ENCODE measurements around the gene ACAA1.
"Not testable (repeated sequence)": the region's sequence is repeated elsewhere in the genome, so short reads cannot be mapped to it uniquely, and the experiment has no call there.

The ACAA1 gene

DNA sequence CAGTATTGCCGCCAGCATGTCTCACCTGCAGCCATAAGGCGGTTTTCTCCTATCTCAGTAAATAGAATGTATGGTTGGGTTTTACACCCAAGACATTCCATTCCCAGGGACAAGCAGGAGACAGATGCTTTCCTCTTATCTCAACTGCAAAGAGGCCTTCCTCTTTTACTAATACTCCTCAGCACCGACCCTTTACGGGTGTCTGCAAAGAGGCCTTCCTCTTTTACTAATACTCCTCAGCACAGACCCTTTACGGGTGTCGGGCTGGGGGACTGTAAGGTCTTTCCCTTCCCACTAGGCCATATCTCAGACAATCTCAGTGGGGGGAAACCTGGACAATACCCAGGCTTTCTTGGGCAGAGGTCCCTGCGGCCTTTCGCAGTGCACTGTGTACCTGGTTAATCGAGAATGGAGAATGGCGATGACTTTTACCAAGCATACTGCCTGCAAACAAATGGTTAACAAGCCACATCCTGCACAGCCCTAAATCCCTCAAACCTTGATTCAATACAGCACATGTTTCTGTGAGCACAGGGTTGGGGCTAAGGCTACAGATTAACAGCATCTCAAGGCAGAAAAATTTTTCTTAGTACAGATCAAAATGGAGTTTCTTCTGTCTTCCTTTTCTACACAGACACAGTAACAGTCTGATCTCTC is 1.2 kb downstream of the ACAA1 start:
- not testable (repeated sequence) for DNase-seq (ENCODE audit: low read depth in 2 of 2)

DNA sequence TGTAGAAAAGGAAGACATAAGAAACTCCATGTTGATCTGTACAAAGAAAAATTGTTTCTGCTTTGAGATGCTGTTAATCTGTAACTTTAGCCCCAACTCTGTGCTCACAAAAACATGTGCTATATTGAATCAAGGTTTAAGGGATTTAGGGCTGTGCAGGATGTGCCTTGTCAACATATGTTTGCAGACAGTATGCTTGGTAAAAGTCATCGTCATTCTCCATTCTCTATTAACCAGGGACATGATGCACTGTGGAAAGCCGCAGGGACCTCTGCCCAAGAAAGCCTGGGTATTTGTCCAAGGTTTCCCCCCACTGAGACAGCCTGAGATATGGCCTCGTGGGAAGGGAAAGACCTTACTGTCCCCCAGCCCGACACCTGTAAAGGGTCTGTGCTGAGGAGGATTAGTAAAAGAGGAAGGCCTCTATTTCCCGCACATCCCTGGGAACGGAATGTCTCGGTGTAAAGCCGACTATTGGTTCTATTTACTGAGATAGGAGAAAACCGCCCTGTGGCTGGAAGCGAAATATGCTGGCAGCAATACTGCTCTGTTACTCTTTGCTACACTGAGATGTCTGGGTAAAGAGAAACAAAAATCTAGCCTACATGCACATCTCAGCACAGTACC is 2.3 kb downstream of the ACAA1 start:
- DNase-seq (ENCODE audit: low read depth in 2 of 2): not testable (repeated sequence)

DNA sequence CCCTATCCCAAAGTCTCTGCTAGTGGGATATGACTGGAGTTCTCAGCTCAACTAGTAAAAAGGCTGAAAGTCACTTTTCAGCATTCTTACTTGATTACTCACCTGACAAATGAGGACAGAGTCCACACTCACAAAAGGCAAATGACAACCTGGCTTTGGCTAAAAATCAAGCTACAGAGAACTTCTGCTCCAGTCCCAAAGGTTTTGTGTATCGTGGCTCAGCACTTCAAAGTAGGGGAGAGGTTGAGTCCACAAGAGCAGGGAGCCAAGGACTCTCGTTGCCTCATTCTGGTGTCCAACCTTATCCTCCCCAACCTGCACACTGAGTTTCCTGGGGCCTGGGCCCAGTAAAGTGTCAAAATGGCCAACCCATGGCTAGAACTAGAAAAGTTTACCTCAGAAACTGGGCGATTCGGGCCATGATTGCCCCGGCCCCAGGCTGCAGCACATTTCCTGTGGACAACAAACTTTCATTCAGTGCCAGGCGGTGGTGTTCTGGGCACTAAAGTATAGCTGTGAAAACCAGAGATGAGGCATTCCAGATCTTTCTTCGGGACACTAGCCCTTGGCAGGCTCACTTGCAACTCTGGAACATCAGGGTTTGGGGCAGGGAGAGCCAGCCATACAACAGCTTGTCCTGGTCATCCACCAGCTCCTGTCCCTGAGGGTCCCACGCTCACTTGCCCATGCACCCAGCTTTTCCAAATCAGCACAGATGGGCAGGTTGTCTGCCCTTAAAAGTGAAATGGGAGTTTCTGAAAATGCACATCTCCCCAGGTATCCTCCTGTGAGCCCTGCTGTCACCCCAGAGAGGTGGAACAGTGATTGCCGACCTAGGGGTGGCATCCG is 3.1 kb downstream of the ACAA1 start:
- DNase-seq (ENCODE audit: low read depth in 2 of 2): no peak

DNA sequence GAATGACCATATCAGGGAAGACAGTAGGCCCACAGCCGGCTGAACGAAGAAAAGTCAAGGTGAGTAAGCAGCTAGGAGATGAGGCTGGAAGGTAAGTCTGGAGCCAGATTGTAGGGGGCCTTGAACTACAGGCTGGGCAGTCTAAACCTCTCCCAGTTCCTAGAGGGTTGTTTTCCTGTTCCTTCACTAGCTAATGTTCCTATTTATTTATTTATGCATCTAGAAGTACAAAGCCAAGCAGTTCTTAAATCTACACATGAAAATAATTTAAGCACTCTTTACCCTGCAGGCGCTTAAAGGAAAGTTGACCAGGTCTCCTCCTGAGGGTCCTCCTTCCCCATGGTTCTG is 3.7 kb downstream of the ACAA1 start:
- DNase-seq (ENCODE audit: low read depth in 2 of 2): no peak

DNA sequence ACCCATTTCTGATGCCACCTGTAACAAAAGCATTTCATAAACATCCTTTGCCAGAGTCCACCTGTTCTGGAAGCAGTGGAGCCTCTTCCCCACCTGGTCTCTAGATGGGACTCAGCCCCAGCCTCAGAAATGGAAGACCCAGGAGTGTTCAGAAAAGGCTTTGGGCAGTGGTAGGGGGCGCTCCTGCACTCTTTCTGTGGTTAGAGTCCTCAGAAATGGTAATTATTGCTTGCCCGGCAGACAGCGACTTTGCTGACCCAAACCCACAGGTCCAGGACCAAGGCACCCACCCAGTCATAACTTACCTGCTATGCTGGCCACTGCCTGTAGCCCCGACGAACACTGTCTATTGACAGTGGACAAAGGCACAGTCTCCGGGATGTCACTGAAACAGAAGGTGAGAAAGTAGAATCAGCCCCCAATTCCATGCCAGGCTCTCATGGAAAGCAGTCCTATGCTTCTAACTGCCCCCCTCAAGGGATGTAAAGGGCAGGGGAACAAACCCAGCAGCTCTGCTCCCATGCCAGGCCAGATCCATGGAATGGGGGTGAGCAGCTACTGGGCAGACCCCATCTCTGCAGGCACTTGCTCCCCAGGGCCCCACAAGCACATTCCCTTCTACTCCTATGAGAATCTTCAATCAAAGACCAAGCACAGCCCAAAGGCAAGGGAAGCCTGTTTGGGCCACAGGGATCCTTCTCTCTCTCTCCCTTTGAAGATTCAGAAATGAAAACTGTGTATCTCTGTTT is 5.1 kb downstream of the ACAA1 start:
- DNase-seq (ENCODE audit: low read depth in 2 of 2): no peak

DNA sequence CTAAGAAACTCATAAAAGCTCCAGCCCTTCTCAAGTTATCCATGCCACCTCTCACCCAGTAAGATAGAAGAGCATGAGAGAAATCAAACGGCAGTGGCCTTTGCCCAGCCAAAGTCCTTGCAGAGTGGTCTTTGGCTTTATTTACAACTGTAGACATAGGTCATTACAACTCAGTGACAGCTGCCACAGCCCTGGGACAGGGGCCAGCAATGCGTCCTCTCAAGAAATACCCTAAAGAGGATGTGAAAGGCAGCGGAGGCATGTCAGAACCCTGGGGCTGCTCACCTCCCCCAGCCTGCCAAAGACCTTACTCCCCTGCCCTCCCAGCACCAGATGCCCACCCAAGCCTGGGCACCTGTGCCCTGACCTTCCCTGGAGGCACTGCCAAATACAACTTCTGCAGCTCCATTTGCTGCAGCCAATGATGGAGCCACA is 6.3 kb downstream of the ACAA1 start:
- no peak for DNase-seq (ENCODE audit: low read depth in 2 of 2)

DNA sequence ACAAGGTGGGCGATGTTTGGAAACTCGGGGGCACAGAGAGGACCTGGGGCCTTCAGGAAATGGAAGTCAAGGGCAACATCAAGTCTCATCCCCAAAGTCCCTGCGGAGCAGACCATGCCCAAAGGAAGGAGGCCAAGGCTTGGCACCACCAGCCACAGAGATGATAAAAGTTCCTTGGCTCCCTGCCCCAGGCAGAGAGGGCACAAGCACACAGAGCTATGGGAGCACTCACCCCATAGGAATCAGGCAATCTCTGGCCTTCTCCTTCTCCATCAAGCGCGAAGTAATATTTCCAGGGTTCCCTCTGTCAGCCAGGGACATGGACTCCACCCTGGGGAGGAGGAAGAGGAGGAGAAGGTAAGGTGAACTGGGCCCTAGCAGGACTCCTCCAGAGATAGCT is 7.9 kb downstream of the ACAA1 start:
- DNase-seq (ENCODE audit: low read depth in 2 of 2): no peak

DNA sequence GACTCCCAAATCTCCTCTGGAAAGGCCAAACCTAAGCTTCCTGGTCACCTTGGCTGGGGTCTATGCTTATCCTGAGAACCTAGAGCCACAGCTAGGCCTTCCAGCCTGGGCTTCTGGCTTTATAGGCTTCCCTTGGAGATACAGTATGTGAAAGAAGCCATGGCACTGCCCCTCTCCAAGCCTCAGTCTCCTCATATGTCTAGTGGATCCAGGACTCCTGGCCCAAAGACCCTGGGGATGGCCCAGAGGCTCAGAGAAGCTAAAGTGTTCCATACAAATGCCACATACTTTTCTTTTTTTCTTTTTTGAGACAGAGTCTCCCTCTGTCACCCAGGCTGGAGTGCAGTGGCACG is 8.6 kb downstream of the ACAA1 start:
- DNase-seq (ENCODE audit: low read depth in 2 of 2): no peak

DNA sequence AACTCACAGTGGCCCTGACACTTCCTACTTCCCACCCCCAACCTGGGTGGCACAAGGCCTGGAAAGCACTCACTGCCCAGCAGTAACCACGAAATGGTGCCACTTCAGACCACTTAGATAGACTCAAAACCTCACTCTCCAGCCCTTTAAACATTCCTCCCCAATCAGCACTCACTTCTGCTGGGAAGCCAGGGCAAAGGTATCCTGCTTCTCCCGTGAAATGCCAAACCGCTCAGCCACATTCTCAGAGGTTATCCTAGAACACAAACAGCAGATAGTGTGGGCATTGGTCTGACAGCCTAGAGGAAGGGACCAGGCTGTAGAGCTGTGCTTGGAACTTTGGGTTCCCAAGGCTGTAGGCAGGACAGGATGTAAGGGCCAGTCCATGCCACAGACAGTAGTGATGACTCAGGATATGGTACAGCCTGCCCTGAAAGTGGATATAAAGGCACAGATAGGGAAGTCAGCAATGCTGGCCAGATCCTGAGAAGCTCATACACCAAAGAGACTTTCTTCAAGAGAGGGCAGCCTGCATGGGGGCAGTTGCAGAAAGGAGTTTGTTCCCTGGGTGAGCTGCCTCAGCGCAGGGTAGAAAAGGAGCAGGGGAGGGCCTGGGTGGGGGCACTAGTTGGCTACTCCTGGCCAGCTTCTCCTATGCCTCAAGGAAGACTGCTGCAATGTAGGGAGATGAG is 9.2 kb downstream of the ACAA1 start:
- no peak for DNase-seq (ENCODE audit: low read depth in 2 of 2)

DNA sequence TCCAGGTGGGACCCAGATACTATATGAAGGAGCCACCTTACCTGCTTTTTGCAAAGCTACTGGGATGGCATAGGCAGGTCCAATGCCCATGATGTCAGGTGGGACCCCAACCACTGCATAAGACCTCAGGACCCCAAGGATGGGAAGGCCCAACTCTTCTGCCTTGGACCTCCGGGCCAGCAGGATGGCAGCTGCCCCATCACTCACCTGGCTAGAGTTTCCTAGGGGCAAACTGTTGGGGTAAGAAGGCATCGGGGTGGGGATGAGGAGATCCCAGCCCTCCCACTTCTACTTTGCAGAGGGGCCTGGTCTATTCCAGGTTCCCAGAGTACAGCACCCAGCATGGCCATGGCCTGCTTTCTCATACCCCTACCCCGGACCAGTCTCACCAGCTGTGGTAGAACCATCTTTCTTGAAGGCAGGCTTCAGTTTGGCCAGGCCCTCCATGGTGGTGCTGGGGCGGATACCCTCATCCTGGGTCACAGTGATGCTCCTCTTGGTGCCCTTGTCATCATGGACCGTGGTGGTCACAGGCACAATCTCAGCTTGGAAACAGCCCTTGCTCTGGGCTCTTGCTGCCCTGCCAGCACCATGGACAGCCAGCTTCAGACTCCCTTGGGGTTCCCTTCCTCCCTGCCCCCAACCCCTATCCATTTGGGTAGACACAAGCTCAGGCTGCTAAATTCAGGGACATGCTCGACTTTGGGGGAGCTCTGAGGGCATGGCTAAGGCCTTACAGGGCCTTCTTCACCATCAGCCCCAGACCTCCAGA is 10.6 kb downstream of the ACAA1 start:
- DNase-seq (ENCODE audit: low read depth in 2 of 2): no peak

DNA sequence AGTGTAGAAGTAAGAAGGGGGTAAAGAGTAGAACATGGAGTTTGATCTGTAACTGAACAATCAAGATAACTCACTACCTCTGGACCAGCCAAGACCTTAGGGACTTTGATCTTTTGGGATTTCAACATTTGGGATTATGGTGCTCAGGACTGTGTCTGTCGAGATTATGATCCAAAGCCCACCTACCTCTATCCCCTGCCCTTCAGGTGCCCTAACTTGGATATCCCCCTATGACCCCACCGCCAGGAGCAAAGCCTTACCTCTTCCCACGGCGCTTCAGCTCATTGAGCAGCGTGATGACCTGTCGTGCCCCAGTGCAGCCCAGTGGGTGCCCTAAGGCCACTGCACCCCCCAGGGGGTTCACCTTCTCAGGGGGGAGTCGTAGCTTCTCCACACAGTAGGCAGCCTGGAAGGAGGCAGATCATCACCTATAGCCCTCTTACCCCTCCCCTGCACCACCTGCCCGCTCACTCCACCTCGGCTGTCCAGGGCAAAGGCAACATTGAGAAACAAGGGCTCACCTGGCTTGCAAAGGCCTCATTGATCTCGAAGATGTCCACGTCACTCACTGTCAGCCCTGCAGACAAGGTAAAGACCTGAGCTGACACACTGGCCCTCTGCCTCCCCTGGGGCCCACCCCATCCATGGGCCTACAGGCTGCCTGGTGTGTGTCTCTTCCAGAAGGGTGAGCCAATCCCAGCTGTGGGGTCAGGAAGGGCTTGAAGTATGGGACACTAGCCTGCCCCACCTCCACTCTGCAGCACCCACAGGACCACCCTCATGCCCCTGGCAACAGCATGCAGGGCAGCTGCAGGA is 11.4 kb downstream of the ACAA1 start:
- no peak for DNase-seq (ENCODE audit: low read depth in 2 of 2)

DNA sequence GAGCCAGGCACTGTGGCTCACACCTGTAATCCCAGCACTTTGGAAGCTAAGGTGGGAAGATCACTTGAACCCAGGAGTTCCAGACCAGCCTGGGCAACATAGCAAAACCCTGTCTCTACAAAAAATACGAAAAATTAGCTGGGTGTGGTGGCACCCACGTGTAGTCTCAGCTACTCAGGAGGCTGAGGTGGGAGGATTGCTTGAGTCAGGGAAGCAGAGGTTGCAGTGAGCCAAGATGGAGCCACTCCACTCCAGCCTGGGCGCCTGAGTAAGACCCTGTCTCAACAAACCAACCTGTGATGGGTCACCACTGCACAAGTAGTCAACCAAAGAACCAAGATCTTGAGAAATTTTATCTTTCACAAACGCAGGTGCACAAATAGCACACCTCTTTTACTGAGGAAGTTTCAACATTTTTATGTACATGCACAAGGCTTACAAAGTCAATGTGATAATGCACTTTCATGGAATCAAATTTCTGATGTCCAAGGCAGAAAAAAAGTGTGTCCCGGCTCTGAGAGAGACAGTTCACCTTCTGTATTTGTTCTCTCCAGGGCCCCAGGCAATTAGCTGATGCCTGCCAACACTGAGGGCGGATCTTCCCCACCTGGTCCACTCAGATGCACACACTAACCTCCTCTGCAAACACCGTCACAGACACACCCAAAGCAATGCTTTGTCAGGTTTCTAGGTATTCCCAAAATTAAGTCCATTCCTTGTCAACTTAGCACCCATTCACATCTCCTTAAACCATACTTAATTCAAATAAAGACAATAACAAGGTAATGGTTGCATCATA is 12.4 kb downstream of the ACAA1 start:
- DNase-seq (ENCODE audit: low read depth in 2 of 2): no peak

DNA sequence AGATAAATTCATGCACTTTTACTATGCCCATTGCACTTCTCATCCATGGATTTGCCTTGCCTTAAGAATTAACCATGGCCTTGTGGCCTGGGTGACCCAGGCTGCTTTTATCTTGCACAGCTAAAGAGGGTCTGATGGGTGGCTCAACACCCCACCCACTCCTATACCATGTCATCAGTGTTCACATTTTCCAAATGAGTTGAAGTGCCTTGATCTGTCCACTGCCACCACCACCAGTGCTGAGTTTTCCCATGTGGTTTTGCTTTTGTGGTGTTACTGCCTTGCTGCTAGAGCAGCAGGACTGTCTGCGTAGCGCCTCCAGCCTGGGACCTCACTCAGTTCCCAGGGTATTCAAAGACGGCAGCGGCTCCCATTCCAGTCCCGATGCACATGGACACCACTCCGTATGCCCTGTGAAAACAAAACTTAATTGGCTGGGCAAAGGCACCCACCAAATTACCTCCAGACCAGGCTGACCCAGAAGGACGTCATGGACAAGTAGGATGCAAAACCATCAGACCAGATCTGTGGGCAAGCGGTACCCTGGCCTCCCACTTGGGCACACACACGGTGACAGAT is 14.1 kb downstream of the ACAA1 start:
- DNase-seq (ENCODE audit: low read depth in 2 of 2): no peak

DNA sequence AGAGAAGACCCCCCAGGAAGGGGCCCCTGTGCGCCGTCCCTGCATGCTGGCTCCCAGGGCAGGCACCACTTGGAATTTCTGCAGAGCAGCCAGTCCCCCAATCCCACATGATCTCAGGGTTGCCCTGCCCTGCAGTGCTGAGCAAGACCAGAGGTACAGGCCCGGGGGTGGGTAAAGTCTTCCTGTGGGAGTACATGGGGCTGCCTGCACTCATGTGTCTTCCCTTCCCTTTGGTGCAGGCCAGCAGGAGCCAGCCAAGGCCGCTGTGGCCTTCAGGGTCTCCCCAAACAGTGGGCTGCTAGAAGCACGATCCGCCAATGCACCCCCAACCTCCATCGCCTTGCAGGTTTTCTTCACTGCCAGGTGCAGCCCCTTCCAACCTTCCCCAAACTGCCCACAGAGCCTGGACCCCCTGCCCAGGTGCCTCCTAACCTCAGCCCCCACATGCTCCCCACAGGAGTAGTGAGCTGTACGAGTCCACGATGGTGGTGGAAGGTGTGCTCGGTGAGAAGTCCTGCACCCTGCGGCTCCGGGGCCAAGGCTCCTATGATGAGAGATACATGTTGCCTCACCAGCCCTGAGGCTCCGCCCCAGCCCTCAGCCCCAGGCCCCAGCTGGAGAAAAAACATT is 15.0 kb downstream of the ACAA1 start:
- DNase-seq (ENCODE audit: low read depth in 2 of 2): no peak

DNA sequence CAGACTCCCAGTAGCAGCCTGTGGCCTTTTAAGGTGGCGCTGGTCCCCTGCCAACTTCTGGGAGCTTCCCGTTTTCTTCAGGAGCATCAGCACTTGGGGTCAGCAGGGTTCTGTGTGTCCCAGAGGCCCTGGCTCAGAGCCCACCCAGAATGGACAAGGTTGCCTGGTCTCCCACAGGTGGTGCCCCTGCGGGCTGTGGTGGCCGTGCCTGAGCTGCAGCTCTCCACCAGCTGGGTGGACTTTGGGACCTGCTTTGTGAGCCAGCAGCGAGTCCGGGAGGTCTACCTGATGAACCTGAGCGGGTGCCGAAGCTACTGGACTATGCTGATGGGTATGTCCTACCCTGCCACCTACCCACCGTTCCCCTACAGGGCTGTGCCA is 15.5 kb downstream of the ACAA1 start:
- no peak for DNase-seq (ENCODE audit: low read depth in 2 of 2)

DNA sequence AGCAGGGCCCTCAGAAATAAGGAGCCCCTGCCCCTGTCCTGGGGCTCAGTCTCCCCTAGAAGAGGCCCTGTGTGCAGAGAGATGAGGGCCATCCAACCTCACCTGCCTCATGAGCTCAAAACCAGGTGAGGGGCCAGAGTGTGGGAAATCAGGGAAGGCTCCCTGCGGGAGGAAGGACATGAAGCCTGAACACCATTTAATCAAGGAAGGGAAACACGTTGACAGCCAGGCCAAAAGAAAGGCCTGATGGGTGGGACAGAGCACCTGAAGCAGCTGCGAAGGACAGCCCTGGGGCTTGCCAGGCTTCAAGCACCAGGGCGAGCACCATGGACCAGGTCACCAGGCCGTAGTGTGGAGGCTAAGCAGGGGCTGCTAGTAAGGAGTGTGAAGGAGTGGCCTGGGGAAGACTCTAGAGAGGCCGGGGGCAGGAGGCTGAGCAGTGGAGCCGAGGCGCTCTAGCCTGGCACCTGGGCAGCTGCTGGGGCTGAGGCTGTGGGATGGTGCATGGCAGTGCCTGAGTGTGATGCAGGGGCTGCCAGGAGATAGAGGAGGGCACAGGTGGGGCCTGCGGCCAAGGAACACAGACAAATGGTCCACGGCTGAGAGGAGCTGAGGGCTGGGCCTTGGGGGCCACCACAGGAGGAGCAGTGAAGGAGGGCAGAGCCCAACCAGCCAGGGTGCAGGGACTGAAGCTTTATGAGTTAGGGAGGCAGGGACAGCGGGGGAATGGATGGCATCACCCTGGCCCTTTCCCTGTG is 16.1 kb downstream of the ACAA1 start:
- no peak for DNase-seq (ENCODE audit: low read depth in 2 of 2)

DNA sequence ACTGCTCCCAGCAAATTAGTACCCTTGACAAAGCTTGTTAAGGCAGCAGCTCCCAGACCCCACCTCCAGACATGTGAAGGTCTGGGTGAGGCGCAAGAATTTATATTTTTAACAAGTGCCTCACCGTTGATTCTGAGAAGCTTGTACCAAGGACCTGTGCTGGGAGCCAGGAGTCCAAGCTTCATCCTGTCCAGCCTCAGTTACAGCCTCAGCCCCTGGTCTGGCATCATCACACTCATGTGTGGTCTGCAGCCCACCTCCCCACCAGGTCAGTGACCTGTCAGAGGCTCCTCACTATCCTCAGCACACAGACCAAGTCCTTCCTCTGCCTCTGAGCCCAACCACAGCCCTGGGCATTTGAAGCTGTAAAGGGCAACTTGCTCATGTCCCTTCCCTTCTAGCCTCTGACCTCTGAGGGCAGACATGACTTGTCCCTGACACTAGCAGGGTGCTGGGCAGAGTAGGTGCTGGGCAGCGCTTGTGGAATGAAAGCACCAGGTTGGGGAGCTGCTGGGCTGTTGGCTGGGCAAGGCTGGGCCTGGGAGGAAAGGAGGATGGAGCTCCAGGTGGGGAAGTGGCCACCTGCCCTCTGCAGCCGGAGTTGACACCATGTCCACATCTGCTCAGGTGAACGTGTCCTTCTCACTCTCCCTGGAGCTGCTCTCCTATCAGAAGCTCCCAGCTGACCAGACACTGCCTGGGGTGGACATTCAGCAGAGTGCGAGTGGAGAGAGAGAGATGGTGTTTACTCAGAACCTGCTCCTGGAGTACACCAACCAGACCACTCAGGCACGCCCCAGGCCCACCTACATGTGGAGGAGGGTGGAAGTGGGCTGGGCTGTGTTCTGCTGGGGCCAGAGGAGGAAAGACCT is 16.9 kb downstream of the ACAA1 start:
- DNase-seq (ENCODE audit: low read depth in 2 of 2): no peak

Measured in stimulated activated CD4-positive, alpha-beta T cell treated with anti-CD3 and anti-CD28 coated beads, Interleukin-1b, Interleukin-23, amount 100 ng/mL, for 1 hour (primary cell).